ENCODE results near the gene PRKAR2B.
"Not testable (repeated sequence)": the region's sequence is repeated elsewhere in the genome, so short reads cannot be mapped to it uniquely, and the experiment has no call there.

PRKAR2B gene

DNA sequence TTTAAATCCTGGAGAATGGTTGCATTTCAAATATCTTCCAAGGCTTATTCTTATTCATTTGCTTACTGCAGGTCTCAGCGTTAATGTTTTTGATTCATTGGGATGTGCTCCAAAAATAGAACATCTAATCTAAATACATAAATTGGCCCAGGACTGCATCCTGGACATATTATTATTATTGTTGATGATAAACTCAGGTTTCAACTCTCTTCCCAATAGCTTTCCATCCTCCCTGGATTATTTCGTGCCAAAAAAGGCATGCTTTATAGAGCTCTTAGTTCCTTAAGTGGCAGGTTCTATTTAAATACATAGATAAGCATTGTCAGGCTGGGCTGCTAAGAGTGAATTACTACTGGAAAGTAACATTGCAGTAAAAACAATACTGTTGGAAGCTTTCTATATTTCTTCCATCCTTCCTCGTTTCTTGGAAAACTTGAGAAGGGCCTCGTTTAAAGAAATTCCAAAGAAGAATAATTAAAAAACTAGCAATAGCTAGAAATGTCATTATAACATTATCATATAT lies 14.7 kb upstream of the PRKAR2B start:
- Histone ChIP-seq H3K4me2 (ENCODE audit: low read length) (no peak overlapping the region), H3K9ac (ENCODE audit: low read depth, low read length) (no peak overlapping the region), H3K27me3 (ENCODE audit: control insufficient read depth, insufficient read depth, low read length) (no peaks in the 10 kb centered on the region), H3K4me3 (ENCODE audit: low read length) (no peak overlapping the region), H3K9me3 (replicated peaks; ENCODE audit: low read length) (no peaks in the 10 kb centered on the region), H3K36me3 (ENCODE audit: insufficient read depth, low read length) (no peaks in the 10 kb centered on the region), H3K4me1 (ENCODE audit: control insufficient read depth, insufficient read depth, low read length) (no peaks in the 10 kb centered on the region)

GRCh38 chr7:107032050-107032449 lies 12.5 kb upstream of the PRKAR2B start:
- H3K4me2 ChIP-seq (ENCODE audit: low read length): no peak overlapping the region

DNA sequence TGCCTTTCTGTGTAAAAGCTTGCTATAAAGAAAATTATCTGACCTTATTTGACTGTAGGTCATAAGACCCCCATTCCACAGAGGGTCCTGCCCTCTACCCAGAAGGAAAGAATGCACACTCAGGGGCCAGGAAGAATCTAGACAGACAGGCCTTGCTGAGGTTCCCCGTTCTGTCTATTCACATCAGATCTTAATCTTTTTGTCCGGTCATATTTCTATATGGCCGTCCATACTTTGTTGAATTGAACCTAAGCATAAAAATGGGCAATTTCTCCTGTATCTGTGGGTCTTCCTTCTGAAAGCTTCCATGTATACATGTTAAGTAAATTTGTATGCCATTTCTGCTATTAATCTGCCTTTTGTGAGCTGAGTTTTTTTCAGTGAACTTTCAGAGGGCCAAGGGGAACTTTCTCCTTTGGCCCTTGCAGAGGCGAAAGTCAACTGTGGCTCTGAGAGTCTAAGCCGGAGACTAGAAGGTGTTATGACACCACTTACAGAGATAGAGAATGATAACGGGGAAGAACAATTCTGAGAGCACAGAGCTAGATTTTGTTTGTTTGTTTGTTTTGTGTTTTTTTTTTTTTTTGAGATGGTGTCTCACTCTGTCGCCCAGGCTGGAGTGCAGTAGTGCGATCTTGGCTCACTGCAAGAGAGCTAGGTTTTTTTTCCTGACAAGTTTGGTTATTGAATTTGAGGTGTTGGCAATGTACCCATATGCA lies 11.6 kb upstream of the PRKAR2B start:
- H3K27me3 ChIP-seq (ENCODE audit: control insufficient read depth, insufficient read depth, low read length): no peaks in the 10 kb centered on the region

More at GRCh38 chr7:107032050-107032449, 12.5 kb upstream of the PRKAR2B start:
- Histone ChIP-seq H3K4me3 (ENCODE audit: low read length) (no peak overlapping the region), H3K9ac (ENCODE audit: low read depth, low read length) (no peak overlapping the region), H3K9me3 (replicated peaks; ENCODE audit: low read length) (no peaks in the 10 kb centered on the region), H3K4me1 (ENCODE audit: control insufficient read depth, insufficient read depth, low read length) (peaks cover 4% of the 10 kb centered on the region), H3K36me3 (ENCODE audit: insufficient read depth, low read length) (no peaks in the 10 kb centered on the region), H3K27me3 (ENCODE audit: control insufficient read depth, insufficient read depth, low read length) (no peaks in the 10 kb centered on the region)

DNA sequence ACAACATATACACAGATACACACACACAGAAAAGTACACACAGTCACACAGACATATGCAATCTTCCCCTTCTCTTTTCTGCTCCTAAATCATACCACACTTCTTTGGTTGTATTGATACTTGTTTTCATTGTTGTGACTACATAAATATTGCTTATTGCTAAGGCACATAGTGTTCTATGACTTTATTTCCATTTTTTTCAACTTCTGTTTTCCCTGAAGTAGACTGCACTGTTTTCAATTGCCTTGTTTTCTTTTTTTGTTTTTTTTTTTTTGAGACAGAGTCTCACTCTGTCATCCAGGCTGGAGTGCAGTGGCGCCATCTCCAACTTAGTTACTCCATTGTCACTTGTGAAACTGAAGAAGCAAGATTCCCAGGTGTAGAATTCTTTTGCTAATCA lies 10.0 kb upstream of the PRKAR2B start:
- Histone ChIP-seq H3K27me3 (ENCODE audit: control insufficient read depth, insufficient read depth, low read length) (no peaks in the 10 kb centered on the region), H3K4me3 (ENCODE audit: low read length) (no peak overlapping the region), H3K4me2 (ENCODE audit: low read length) (no peak overlapping the region), H3K36me3 (ENCODE audit: insufficient read depth, low read length) (no peaks in the 10 kb centered on the region), H3K9ac (ENCODE audit: low read depth, low read length) (no peak overlapping the region), H3K4me1 (ENCODE audit: control insufficient read depth, insufficient read depth, low read length) (peaks cover 4% of the 10 kb centered on the region), H3K9me3 (replicated peaks; ENCODE audit: low read length) (no peaks in the 10 kb centered on the region)

More for the DNA sequence above, 11.6 kb upstream of the PRKAR2B start:
- no peaks in the 10 kb centered on the region for H3K36me3 ChIP-seq (ENCODE audit: insufficient read depth, low read length)
- peaks cover 4% of the 10 kb centered on the region for H3K4me1 ChIP-seq (ENCODE audit: control insufficient read depth, insufficient read depth, low read length)
- H3K4me2 ChIP-seq (ENCODE audit: low read length): no peak overlapping the region
- H3K9me3 ChIP-seq (replicated peaks; ENCODE audit: low read length): no peaks in the 10 kb centered on the region
- H3K4me3 ChIP-seq (ENCODE audit: low read length): no peak overlapping the region
- no peak overlapping the region for H3K9ac ChIP-seq (ENCODE audit: low read depth, low read length)

DNA sequence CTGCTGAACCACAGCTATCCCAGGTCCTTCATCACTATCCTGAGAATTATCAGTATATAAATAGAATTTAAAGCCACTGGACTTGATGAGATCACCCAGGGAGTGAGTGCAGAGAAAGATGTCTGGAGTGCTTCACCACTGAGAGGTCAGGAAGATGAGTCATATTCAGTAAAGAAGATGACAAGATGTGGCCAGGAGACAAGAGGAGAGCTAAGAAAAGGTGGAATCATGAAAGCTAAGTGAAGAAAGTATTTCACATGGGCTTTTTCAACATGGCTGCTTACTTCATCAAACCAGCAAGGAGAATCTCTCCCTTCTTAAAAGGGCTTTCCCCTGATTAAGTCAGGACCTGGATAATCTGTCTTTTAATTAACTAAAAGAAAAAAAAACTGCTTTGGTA lies 9.1 kb upstream of the PRKAR2B start:
- Histone ChIP-seq H3K36me3 (ENCODE audit: insufficient read depth, low read length) (no peaks in the 10 kb centered on the region), H3K9ac (ENCODE audit: low read depth, low read length) (no peak overlapping the region), H3K4me1 (ENCODE audit: control insufficient read depth, insufficient read depth, low read length) (peaks cover 4% of the 10 kb centered on the region), H3K4me2 (ENCODE audit: low read length) (no peak overlapping the region), H3K9me3 (replicated peaks; ENCODE audit: low read length) (no peaks in the 10 kb centered on the region), H3K4me3 (ENCODE audit: low read length) (no peak overlapping the region), H3K27me3 (ENCODE audit: control insufficient read depth, insufficient read depth, low read length) (no peaks in the 10 kb centered on the region)

- Histone ChIP-seq H3K27me3 (ENCODE audit: control insufficient read depth, insufficient read depth, low read length) (no peaks in the 10 kb centered on the region), H3K4me1 (ENCODE audit: control insufficient read depth, insufficient read depth, low read length) (peaks cover 4% of the 10 kb centered on the region), H3K9ac (ENCODE audit: low read depth, low read length) (no peak overlapping the region)
These were observed 8.0 kb upstream of the PRKAR2B start for GRCh38 chr7:107036535-107036934.

GRCh38 chr7:107037717-107038603 lies 6.5 kb upstream of the PRKAR2B start:
- H3K9ac ChIP-seq (ENCODE audit: low read depth, low read length): no peak overlapping the region
- peaks cover 4% of the 10 kb centered on the region for H3K4me1 ChIP-seq (ENCODE audit: control insufficient read depth, insufficient read depth, low read length)
- no peaks in the 10 kb centered on the region for H3K27me3 ChIP-seq (ENCODE audit: control insufficient read depth, insufficient read depth, low read length)
- no peak overlapping the region for H3K4me3 ChIP-seq (ENCODE audit: low read length)
- H3K9me3 ChIP-seq (replicated peaks; ENCODE audit: low read length): no peaks in the 10 kb centered on the region
- H3K4me2 ChIP-seq (ENCODE audit: low read length): no peak overlapping the region
- H3K36me3 ChIP-seq (ENCODE audit: insufficient read depth, low read length): no peaks in the 10 kb centered on the region

More at GRCh38 chr7:107036535-107036934, 8.0 kb upstream of the PRKAR2B start:
- no peak overlapping the region for H3K4me3 ChIP-seq (ENCODE audit: low read length)
- no peak overlapping the region for H3K4me2 ChIP-seq (ENCODE audit: low read length)
- H3K36me3 ChIP-seq (ENCODE audit: insufficient read depth, low read length): no peaks in the 10 kb centered on the region
- no peaks in the 10 kb centered on the region for H3K9me3 ChIP-seq (replicated peaks; ENCODE audit: low read length)

DNA sequence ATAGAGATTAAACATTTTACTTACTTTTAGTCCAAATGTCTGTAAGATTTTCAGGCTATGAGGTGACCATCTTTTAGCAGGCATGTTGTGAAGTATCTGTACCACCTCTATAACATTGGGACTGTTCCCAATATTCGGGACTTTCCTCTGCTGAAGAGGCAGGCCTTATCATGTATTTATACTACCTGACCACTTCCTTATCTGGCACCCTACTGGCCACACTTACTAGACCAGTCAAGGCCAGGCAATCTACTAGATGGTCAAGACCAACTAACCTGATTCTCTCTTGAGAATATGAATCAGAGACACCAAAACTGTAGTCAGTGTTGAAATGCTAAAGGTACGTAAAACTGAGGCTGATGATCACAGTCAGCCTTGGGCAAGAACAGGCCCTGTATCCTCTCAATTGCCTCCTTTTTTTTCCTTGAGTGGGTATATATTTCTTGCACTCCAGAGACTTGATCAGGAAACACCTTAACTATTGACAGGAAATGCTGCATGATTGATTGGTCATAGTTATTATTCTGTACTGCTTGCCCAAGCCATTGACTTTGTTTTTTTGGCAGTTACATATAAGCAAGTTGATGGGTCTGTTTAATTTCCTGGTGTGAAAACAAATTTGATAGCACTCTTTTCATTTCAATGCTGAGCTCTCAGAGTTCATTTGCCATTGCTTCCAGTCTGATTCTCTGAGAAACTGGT lies 5.2 kb upstream of the PRKAR2B start:
- Histone ChIP-seq H3K4me3 (ENCODE audit: low read length) (no peak overlapping the region), H3K27me3 (ENCODE audit: control insufficient read depth, insufficient read depth, low read length) (no peaks in the 10 kb centered on the region), H3K9me3 (replicated peaks; ENCODE audit: low read length) (no peaks in the 10 kb centered on the region), H3K9ac (ENCODE audit: low read depth, low read length) (no peak overlapping the region), H3K4me1 (ENCODE audit: control insufficient read depth, insufficient read depth, low read length) (peaks cover 7% of the 10 kb centered on the region), H3K36me3 (ENCODE audit: insufficient read depth, low read length) (no peaks in the 10 kb centered on the region), H3K4me2 (ENCODE audit: low read length) (no peak overlapping the region)

DNA sequence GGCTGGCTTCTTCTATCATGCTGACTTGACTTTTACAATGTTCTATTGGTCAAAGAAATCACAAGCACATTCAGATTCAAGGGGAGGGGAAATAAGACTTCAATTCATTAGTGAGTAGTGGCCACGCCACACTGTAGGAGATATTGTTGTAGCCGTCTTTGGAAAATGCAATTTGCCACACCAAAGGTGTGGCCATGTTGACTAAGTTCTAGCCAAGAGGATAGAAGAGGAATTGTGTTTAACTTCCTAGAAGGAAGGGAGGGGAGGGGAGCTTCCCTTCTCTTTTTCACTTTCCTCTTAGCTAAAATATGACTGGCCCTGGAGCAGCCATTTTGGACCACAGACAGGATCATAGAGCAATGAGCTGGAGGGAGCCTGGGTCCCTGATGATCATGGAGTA lies 3.4 kb upstream of the PRKAR2B start:
- no peaks in the 10 kb centered on the region for H3K9me3 ChIP-seq (replicated peaks; ENCODE audit: low read length)
- H3K4me1 ChIP-seq (ENCODE audit: control insufficient read depth, insufficient read depth, low read length): peaks cover 12% of the 10 kb centered on the region
- no peak overlapping the region for H3K4me3 ChIP-seq (ENCODE audit: low read length)
- no peaks in the 10 kb centered on the region for H3K36me3 ChIP-seq (ENCODE audit: insufficient read depth, low read length)
- H3K4me2 ChIP-seq (ENCODE audit: low read length): no peak overlapping the region
- no peaks in the 10 kb centered on the region for H3K27me3 ChIP-seq (ENCODE audit: control insufficient read depth, insufficient read depth, low read length)
- H3K9ac ChIP-seq (ENCODE audit: low read depth, low read length): no peak overlapping the region

- H3K4me3 ChIP-seq (ENCODE audit: low read length); H3K9ac ChIP-seq (ENCODE audit: low read depth, low read length); H3K36me3 ChIP-seq (ENCODE audit: insufficient read depth, low read length); H3K27me3 ChIP-seq (ENCODE audit: control insufficient read depth, insufficient read depth, low read length); H3K4me2 ChIP-seq (ENCODE audit: low read length); H3K9me3 ChIP-seq (replicated peaks; ENCODE audit: low read length): not testable (repeated sequence)
- peaks cover 14% of the 10 kb centered on the region for H3K4me1 ChIP-seq (ENCODE audit: control insufficient read depth, insufficient read depth, low read length)
These were observed 2.7 kb upstream of the PRKAR2B start for GRCh38 chr7:107041764-107042163.

DNA sequence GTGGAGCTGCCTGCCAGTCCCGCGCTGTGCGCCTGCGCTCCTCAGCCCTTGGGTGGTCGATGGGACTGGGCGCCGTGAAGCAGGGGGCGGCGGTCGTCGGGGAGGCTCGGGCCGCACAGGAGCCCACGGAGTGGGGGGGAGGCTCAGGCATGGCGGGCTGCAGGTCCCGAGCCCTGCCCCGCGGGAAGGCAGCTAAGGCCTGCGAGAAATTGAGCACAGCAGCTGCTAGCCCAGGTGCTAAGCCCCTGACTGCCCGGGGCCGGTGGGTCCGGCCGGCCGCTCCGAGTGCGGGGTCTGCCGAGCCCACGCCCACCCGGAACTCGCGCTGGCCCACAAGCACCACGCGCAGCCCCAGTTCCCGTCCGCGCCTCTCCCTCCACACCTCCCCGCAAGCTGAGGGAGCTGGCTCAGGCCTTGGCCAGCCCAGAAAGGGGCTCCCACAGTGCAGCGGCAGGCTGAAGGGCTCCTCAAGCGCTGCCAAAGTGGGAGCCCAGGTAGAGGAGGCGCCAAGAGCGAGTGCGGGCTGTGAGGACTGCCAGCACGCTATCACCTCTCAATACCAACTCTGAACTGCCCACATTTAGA lies 2.1 kb upstream of the PRKAR2B start:
- not testable (repeated sequence) for H3K9ac ChIP-seq (ENCODE audit: low read depth, low read length); H3K36me3 ChIP-seq (ENCODE audit: insufficient read depth, low read length); H3K9me3 ChIP-seq (replicated peaks; ENCODE audit: low read length); H3K4me3 ChIP-seq (ENCODE audit: low read length); H3K27me3 ChIP-seq (ENCODE audit: control insufficient read depth, insufficient read depth, low read length); H3K4me2 ChIP-seq (ENCODE audit: low read length)
- peaks cover 14% of the 10 kb centered on the region for H3K4me1 ChIP-seq (ENCODE audit: control insufficient read depth, insufficient read depth, low read length)
